Measurements from ENCODE around the gene ZNF586. TPM values are rescaled to one million over a fixed set of nuclear protein-coding genes. Genes with fewer than 3 reads are reported as not detected.
A peak's percentile ranks its signal among the peaks of the same experiment; 100 is the strongest.
"Not testable (repeated sequence)": the region's sequence is repeated elsewhere in the genome, so short reads cannot be mapped to it uniquely, and the experiment has no call there.

The ZNF586 gene
- total RNA-seq, 1 experiment from 2014 or later, result 35.9 TPM

DNA sequence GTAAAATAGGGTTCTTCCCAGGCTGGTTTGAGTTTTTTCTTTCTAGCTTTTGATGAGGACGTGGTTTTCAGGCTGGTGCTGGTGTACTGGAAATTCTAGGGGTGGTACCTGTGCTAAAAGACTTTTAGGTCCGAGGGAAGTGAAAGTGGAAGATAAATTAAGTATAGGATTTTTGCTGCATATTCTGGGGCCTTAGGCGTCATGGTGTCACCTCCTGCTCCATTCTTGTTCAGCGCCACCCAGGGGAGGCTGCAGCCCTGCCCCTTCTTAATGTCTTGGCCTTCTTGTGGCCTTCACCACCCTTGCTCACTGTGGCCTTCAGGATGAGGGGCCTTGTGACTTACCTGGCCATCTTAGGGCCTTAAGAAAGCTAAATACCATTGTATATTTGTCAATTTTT, 32.8 kb downstream of the ZNF586 start:
- Histone ChIP-seq H3K9me2 (replicated peaks; ENCODE audit: insufficient read depth, low read length) (no peaks in the 10 kb centered on the region), H2AFZ (ENCODE audit: low read length) (no peak overlapping the region), H4K20me1 (ENCODE audit: insufficient read depth, low read depth, low read length) (no peaks in the 10 kb centered on the region), H3K27ac (ENCODE audit: low read length) (peak overlapping the region; percentile 80), H3K79me2 (ENCODE audit: low read length) (peaks cover 53% of the 10 kb centered on the region), H3K4me1 (ENCODE audit: low read length) (peaks cover 33% of the 10 kb centered on the region), H3K4me2 (ENCODE audit: low read depth, low read length, poor library complexity, severe bottlenecking) (peak overlapping the region; percentile 57), H3K36me3 (ENCODE audit: insufficient read depth, low read length) (peaks cover 19% of the 10 kb centered on the region), H3K27me3 (ENCODE audit: low read length) (no peaks in the 10 kb centered on the region), H3K9me3 (ENCODE audit: low read length) (no peaks in the 10 kb centered on the region), H3K9ac (ENCODE audit: low read length) (peak overlapping the region; percentile 4), H3K4me3 (ENCODE audit: low read length) (peak overlapping the region; percentile 34; the same call in 1 of the 2 replicates)
- DNase-seq, result peak; percentile 86

DNA sequence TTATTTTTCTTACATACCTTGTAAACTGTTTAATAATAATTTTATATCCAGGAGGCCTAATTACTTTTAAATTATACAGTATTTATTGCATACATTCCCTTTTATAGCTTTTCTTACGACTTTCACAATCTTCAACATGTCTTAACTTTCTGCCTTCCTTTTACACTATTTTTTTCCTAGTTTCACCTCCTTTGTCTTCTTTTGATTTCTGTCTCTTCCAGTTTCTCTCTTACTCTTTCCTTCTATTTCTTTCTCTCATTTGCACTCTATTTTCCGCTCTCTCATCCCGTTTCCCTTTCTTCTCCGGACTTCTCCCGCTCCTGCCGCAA, 33.8 kb downstream of the ZNF586 start:
- no peak overlapping the region for H3K9ac ChIP-seq (ENCODE audit: low read length)

DNA sequence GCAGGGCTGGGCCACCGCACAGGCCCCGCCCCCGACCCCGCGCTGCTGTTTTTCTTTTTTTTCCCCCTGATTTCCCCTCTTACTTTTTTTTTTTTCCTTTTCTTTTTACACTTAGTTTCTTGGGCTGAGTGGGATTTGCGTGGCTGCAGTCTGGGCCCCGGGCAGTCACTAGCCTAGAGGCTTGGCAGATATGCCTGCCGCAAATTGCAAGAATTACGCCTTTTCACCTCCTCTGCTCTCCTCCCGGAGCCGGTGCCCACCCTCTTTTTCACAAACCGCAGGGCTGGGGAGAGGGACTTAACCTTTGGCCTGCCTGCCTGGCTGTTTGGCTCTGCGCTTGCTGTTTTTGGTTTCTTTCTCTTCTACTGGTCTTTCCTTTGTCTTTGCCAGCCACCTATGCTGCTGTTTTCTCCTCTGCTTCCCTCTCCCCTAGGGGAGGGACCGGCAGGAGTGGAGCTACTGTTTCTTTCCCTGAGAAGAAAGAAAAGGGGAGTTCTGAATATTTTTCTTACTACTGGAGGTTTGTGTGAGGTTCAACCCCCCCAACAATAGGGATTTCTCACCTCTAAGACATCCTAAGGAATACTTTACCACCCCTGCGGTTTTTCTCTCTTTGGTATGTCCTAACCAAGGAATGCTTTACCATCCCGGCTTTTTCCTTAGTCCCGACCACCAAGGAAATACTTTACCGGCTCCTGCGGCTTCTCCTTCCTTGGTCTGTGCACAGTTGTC, 34.3 kb downstream of the ZNF586 start:
- H3K9me2 ChIP-seq (replicated peaks; ENCODE audit: insufficient read depth, low read length), result no peaks in the 10 kb centered on the region
- peaks cover 33% of the 10 kb centered on the region for H3K4me1 ChIP-seq (ENCODE audit: low read length)
- no peak overlapping the region for H3K27ac ChIP-seq (ENCODE audit: low read length)
- H2AFZ ChIP-seq (ENCODE audit: low read length), result no peak overlapping the region
- no peak overlapping the region for H3K9ac ChIP-seq (ENCODE audit: low read length)
- H3K79me2 ChIP-seq (ENCODE audit: low read length), result peaks cover 65% of the 10 kb centered on the region
- H3K4me3 ChIP-seq (ENCODE audit: low read length), result no peak overlapping the region
- H3K4me2 ChIP-seq (ENCODE audit: low read depth, low read length, poor library complexity, severe bottlenecking), result no peak overlapping the region
- peaks cover 33% of the 10 kb centered on the region for H3K36me3 ChIP-seq (ENCODE audit: insufficient read depth, low read length)
- H3K9me3 ChIP-seq (ENCODE audit: low read length), result no peaks in the 10 kb centered on the region
- no peaks in the 10 kb centered on the region for H3K27me3 ChIP-seq (ENCODE audit: low read length)
- H4K20me1 ChIP-seq (ENCODE audit: insufficient read depth, low read depth, low read length), result no peaks in the 10 kb centered on the region
- DNase-seq, result no peak

More for the DNA sequence above, 33.8 kb downstream of the ZNF586 start:
- Histone ChIP-seq H3K27ac (ENCODE audit: low read length) (peak overlapping the region; percentile 80; the same call in 1 of the 2 replicates), H3K36me3 (ENCODE audit: insufficient read depth, low read length) (peaks cover 28% of the 10 kb centered on the region), H3K9me3 (ENCODE audit: low read length) (no peaks in the 10 kb centered on the region), H3K9me2 (replicated peaks; ENCODE audit: insufficient read depth, low read length) (no peaks in the 10 kb centered on the region), H3K4me1 (ENCODE audit: low read length) (peaks cover 33% of the 10 kb centered on the region), H4K20me1 (ENCODE audit: insufficient read depth, low read depth, low read length) (no peaks in the 10 kb centered on the region), H3K4me3 (ENCODE audit: low read length) (no peak overlapping the region), H2AFZ (ENCODE audit: low read length) (no peak overlapping the region), H3K27me3 (ENCODE audit: low read length) (no peaks in the 10 kb centered on the region), H3K79me2 (ENCODE audit: low read length) (peaks cover 62% of the 10 kb centered on the region), H3K4me2 (ENCODE audit: low read depth, low read length, poor library complexity, severe bottlenecking) (peak overlapping the region; percentile 57)
- no peak for DNase-seq

DNA sequence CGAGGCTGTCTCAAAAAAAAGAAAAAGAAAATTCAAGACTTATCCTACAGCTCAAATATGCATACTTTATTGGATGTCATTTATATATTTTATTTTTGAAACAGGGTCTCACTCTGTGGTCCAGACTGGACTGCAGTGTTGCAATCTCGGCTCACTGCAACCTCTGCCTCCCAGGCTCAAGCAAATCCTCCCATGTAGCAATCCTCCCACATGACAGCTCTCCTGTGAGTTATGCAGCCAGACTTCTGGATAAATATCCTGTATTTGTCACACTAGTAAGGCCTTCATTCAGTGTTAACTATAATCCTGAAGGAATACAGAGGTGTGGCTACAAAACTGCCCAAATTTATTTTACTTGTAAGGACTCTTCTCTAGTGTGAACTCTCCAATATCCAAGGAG, 38.1 kb downstream of the ZNF586 start:
- Histone ChIP-seq H2AFZ (ENCODE audit: low read length) (no peak overlapping the region), H3K79me2 (ENCODE audit: low read length) (peaks cover 76% of the 10 kb centered on the region), H3K4me2 (ENCODE audit: low read depth, low read length, poor library complexity, severe bottlenecking) (no peak overlapping the region), H4K20me1 (ENCODE audit: insufficient read depth, low read depth, low read length) (no peaks in the 10 kb centered on the region), H3K4me3 (ENCODE audit: low read length) (no peak overlapping the region), H3K36me3 (ENCODE audit: insufficient read depth, low read length) (peaks cover 56% of the 10 kb centered on the region), H3K9ac (ENCODE audit: low read length) (no peak overlapping the region), H3K27ac (ENCODE audit: low read length) (no peak overlapping the region), H3K4me1 (ENCODE audit: low read length) (peaks cover 21% of the 10 kb centered on the region), H3K9me3 (ENCODE audit: low read length) (no peaks in the 10 kb centered on the region), H3K27me3 (ENCODE audit: low read length) (no peaks in the 10 kb centered on the region), H3K9me2 (replicated peaks; ENCODE audit: insufficient read depth, low read length) (no peaks in the 10 kb centered on the region)
- DNase-seq, result no peak

DNA sequence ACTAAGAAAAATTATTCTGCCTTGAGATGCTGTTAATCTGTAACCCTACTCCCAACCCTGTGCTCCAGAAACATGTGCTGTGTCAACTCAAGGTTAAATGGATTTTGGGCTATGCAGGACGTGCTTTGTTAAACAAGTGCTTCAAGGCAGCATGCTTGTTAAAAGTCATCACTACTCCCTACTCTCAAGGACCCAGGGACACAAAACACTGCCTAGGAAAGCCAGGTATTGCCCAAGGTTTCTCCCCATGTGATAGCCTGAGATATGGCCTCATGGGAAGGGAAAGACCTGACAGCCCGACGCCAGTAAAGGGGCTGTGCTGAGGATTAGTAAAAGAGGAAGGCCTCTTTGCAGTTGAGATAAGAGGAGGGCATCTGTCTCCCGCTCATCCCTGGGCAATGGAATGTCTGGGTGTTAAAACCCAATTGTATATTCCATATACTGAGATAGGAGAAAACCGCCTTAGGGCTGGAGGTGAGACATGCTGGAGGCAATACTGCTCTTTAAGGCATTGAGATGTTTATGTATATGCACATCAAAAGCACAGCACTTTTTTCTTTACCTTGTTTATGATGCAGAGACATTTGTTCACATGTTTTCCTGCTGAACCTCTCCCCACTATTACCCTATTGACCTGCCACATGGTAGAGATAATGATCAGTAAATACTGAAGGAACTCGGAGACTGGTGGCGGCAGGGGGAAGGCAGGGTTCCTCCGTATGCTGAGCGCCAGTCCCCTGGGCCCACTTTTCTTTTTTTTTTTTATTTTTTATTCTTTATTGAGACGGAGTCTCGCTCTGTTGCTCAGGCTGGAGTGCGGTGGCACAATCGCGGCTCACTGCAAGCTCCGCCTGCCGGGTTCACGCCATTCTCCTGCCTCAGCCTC, 41.2 kb downstream of the ZNF586 start:
- not testable (repeated sequence) for H3K9me2 ChIP-seq (replicated peaks; ENCODE audit: insufficient read depth, low read length); DNase-seq; H3K9ac ChIP-seq (ENCODE audit: low read length); H3K27me3 ChIP-seq (ENCODE audit: low read length); H3K4me2 ChIP-seq (ENCODE audit: low read depth, low read length, poor library complexity, severe bottlenecking); H3K9me3 ChIP-seq (ENCODE audit: low read length); H2AFZ ChIP-seq (ENCODE audit: low read length); H3K4me3 ChIP-seq (ENCODE audit: low read length); H4K20me1 ChIP-seq (ENCODE audit: insufficient read depth, low read depth, low read length); H3K27ac ChIP-seq (ENCODE audit: low read length)
- Histone ChIP-seq H3K4me1 (ENCODE audit: low read length) (peaks cover 26% of the 10 kb centered on the region), H3K36me3 (ENCODE audit: insufficient read depth, low read length) (peaks cover 51% of the 10 kb centered on the region), H3K79me2 (ENCODE audit: low read length) (peaks cover 72% of the 10 kb centered on the region)

DNA sequence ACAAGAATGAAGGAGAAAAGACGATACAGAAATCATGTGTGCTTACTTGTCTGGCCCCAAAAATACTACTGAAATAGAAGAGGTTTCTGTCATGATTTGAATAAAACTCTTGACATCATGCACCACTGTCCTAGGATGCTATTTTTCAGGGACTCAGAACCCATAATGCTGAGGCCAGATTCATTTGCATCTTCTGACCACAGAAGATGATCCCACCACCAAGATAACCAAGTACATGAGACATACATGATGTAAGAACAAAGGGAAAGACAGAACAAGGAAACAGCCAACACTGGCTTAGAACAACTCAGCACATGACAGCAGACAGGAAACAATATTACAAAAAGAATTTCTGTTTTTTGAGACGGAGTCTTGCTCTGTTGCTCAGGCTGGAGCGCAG, 42.8 kb downstream of the ZNF586 start:
- Histone ChIP-seq H3K27me3 (ENCODE audit: low read length) (no peaks in the 10 kb centered on the region), H3K9ac (ENCODE audit: low read length) (peak overlapping the region; percentile 1; the same call in 1 of the 2 replicates), H3K9me2 (replicated peaks; ENCODE audit: insufficient read depth, low read length) (no peaks in the 10 kb centered on the region), H3K9me3 (ENCODE audit: low read length) (no peaks in the 10 kb centered on the region), H4K20me1 (ENCODE audit: insufficient read depth, low read depth, low read length) (no peaks in the 10 kb centered on the region), H2AFZ (ENCODE audit: low read length) (no peak overlapping the region), H3K4me1 (ENCODE audit: low read length) (peaks cover 26% of the 10 kb centered on the region), H3K36me3 (ENCODE audit: insufficient read depth, low read length) (peaks cover 37% of the 10 kb centered on the region), H3K4me3 (ENCODE audit: low read length) (peak overlapping the region; percentile 25; the same call in 1 of the 2 replicates), H3K4me2 (ENCODE audit: low read depth, low read length, poor library complexity, severe bottlenecking) (peak overlapping the region; percentile 93), H3K79me2 (ENCODE audit: low read length) (peaks cover 58% of the 10 kb centered on the region), H3K27ac (ENCODE audit: low read length) (peak overlapping the region; percentile 61)
- DNase-seq, result peak; percentile 73

DNA sequence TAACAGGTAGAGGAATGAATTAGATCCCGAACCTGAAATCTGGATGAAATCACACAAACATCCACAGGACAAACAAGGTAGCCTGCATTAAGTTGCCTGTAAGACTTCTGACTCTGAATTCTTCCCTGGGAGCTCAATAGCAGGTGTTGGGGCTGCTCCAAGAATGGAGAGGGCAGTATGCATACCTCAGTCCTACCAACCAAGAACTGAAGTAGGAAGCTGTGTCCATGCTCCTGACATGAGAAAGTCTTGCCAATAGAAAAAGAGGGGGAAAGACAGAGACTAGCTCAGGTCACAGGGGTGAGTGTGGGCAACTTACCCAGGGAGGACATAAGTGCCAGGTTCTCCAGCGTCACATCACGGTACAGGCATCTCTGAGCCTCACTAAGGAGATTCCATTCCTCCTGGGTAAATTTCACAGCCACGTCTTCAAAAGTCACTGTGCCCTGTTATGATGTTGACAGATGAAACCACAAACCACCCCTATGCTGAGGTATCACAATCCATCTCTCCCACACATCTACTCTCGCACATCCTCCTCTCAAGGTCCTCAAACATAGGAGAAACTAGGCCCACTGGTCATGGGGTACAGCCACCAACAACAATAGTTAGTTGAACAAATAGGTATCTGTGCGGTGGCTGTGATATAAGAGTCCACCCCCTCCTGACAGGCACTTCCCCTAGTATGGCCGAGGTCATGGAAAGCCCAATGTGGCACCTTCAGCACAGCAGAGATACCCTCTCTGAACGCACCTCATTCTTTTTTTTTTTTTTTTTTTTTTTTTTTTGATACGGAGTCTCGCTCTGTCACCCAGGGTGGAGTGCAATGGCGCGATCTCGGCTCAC, 43.7 kb downstream of the ZNF586 start:
- not testable (repeated sequence) for H3K9me2 ChIP-seq (replicated peaks; ENCODE audit: insufficient read depth, low read length); H4K20me1 ChIP-seq (ENCODE audit: insufficient read depth, low read depth, low read length); H3K9me3 ChIP-seq (ENCODE audit: low read length); DNase-seq; H2AFZ ChIP-seq (ENCODE audit: low read length); H3K27me3 ChIP-seq (ENCODE audit: low read length)
- Histone ChIP-seq H3K36me3 (ENCODE audit: insufficient read depth, low read length) (peaks cover 28% of the 10 kb centered on the region), H3K4me1 (ENCODE audit: low read length) (peaks cover 27% of the 10 kb centered on the region), H3K4me3 (ENCODE audit: low read length) (peak overlapping the region; percentile 94), H3K9ac (ENCODE audit: low read length) (peak overlapping the region; percentile 95; the same call in 1 of the 2 replicates), H3K27ac (ENCODE audit: low read length) (peak overlapping the region; percentile 61), H3K4me2 (ENCODE audit: low read depth, low read length, poor library complexity, severe bottlenecking) (peak overlapping the region; percentile 93), H3K79me2 (ENCODE audit: low read length) (peaks cover 51% of the 10 kb centered on the region)
